AG04449 (cell line): Measurements from ENCODE around the gene ARHGAP20.

Source experiments
- CTCF ChIA-PET: fragments of 350-600 bp; formaldehyde crosslinking; extraction: SDS; loops from one replicate; lab custom pipeline; 2021; ENCODE audit warnings: antibody characterized with exemption; lab: Yijun Ruan, JAX
- POLR2A ChIA-PET: fragments of 400-600, 350-600 bp; formaldehyde crosslinking; extraction: SDS; loops from one replicate; lab custom pipeline; 2020; ENCODE audit warnings: antibody characterized with exemption, inconsistent platforms; lab: Yijun Ruan, JAX
- DNase-seq: peaks from one replicate; pipeline ENCODE4 v3.0.0-alpha.2; 2010; ENCODE audit warnings: low read depth, low spot score
- H3K4me3 ChIP-seq: 2 replicates; pipeline ENCODE4 v1.5.1; 2011; ENCODE audit warnings: low read depth, mild to moderate bottlenecking, control low read depth, low read length
- CTCF ChIP-seq: IDR thresholded peaks from one replicate; pipeline ENCODE4 v1.5.1; 2011; ENCODE audit warnings: mild to moderate bottlenecking, moderate library complexity, low read length, control low read depth, inconsistent platforms; ENCODE audit not compliant: insufficient read depth; ENCODE audit errors: missing control alignments

ARHGAP20 gene

GRCh38 chr11:110584150-110584549 is 128.1 kb downstream of the ARHGAP20 start:
- DNase-seq: no peak
- no peak overlapping the region for H3K4me3 ChIP-seq
- CTCF ChIA-PET: no interaction called here
- no peak for TF ChIP-seq CTCF
- POLR2A ChIA-PET: no interaction called here

GRCh38 chr11:110582728-110583432 is 129.4 kb downstream of the ARHGAP20 start:
- no peak for TF ChIP-seq CTCF
- no peak overlapping the region for H3K4me3 ChIP-seq
- POLR2A ChIA-PET: no interaction called here
- DNase-seq: no peak
- CTCF ChIA-PET: no interaction called here

- H3K4me3 ChIP-seq: no peak overlapping the region
- no peak for DNase-seq
- no peak for TF ChIP-seq CTCF
- ChIA-PET CTCF (no interaction called here), POLR2A (no interaction called here)
These were observed 131.7 kb downstream of the ARHGAP20 start for GRCh38 chr11:110580571-110580970.

GRCh38 chr11:110573411-110573810 is 138.8 kb downstream of the ARHGAP20 start:
- no peak for TF ChIP-seq CTCF
- no peak overlapping the region for H3K4me3 ChIP-seq
- no peak for DNase-seq
- ChIA-PET CTCF (no interaction called here), POLR2A (no interaction called here)

- POLR2A ChIA-PET: no interaction called here
These were observed 141.0 kb downstream of the ARHGAP20 start for GRCh38 chr11:110571081-110571720.

More at GRCh38 chr11:110571081-110571720, 141.0 kb downstream of the ARHGAP20 start:
- CTCF ChIA-PET: no interaction called here
- TF ChIP-seq CTCF: no peak
- H3K4me3 ChIP-seq: no peak overlapping the region
- DNase-seq: no peak
